Upper lobe of left lung (tissue), 4 donors: ENCODE data around the gene PCDHB12.
"Not testable (repeated sequence)": the region's sequence is repeated elsewhere in the genome, so short reads cannot be mapped to it uniquely, and the experiment has no call there.

Source experiments
- CTCF ChIP-seq, 6 experiments: fragments of 450-650 bp in 4 of 6; fragments of 200-600 bp in 2 of 6; sonication (generic) in 2 of 6; IDR thresholded peaks; one replicate each; pipeline ENCODE4 v1.5.1; 2016 to 2019; ENCODE audit warnings: antibody characterized with exemption in 6 of 6
- POLR2A ChIP-seq, 4 donors: fragments of 450-650 bp; IDR thresholded peaks; one replicate each; pipeline ENCODE4 v1.5.1; 2016 to 2017; ENCODE audit warnings: antibody characterized with exemption in 4 of 4, mild to moderate bottlenecking in 2 of 4
- POLR2AphosphoS5 ChIP-seq, 2 donors: sonication (generic); formaldehyde crosslinking; IDR thresholded peaks; one replicate each; pipeline ENCODE4 v1.5.1; 2017; ENCODE audit warnings: antibody characterized with exemption in 2 of 2

DNA sequence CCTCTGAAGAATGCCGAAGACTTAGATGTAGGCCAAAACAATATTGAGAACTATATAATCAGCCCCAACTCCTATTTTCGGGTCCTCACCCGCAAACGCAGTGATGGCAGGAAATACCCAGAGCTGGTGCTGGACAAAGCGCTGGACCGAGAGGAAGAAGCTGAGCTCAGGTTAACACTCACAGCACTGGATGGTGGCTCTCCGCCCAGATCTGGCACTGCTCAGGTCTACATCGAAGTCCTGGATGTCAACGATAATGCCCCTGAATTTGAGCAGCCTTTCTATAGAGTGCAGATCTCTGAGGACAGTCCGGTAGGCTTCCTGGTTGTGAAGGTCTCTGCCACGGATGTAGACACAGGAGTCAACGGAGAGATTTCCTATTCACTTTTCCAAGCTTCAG lies 6.1 kb downstream of the PCDHB12 start:
- TF ChIP-seq POLR2A, CTCF, POLR2AphosphoS5 (IDR thresholded peaks at IDR 0.05): not testable (repeated sequence)
